ENCODE results near the gene CNTNAP2. TPM values are rescaled to one million over a fixed set of nuclear protein-coding genes. Genes with fewer than 3 reads are reported as not detected.
A peak's percentile ranks its signal among the peaks of the same experiment; 100 is the strongest.

Gene CNTNAP2
- total RNA-seq, 1 experiment from 2014 or later, result 42.5 TPM

DNA sequence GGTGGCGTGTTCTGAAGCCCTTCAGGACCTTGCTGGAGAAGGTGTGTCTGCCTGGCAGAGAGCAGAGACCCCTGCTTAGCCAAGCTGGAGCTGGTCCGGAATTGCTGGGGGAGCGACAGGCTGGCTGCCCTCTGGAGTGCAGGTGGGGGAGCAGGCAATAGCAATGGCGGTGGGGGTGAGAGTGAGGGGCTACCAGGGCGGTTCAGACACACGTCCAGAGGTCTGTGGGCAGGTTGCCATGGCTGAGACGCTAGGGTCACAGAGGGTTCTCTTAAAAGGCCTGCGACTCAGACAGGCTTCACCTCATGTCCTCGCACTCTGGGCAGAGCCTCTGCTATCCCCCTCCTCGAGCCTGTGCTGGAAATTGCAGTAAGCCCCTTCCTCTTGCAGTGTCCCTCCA is 2144.9 kb downstream of the CNTNAP2 start:
- ChIA-PET CTCF (no interaction called here), POLR2A (no interaction called here)
- no peak overlapping the region for H3K27ac Mint-ChIP-seq (ENCODE audit: unreplicated experiment)
- H3K27me3 ChIP-seq (replicated peaks; ENCODE audit: control insufficient read depth, insufficient read depth, low read length), result no peaks in the 10 kb centered on the region
- no peaks in the 10 kb centered on the region for H3K9me3 ChIP-seq
- no peak for TF ChIP-seq CTCF (IDR thresholded peaks at IDR 0.05; ENCODE audit: insufficient read depth in 1 of 2, low read depth in 1 of 2, low read length in 1 of 2, severe bottlenecking in 1 of 2, unreplicated experiment in 1 of 2)
- H3K36me3 ChIP-seq (ENCODE audit: control insufficient read depth, insufficient read depth, low read length), result no peaks in the 10 kb centered on the region
- H3K9me3 Mint-ChIP-seq (ENCODE audit: unreplicated experiment), result no peaks in the 10 kb centered on the region
- peaks cover 16% of the 10 kb centered on the region for H3K4me1 Mint-ChIP-seq (ENCODE audit: low read depth, unreplicated experiment)
- no peak overlapping the region for H3K4me3 Mint-ChIP-seq (ENCODE audit: unreplicated experiment)
- H3K4me1 ChIP-seq, result peaks cover 3% of the 10 kb centered on the region; the same call in 1 of the 2 replicates
- intact Hi-C loops (cut with micrococcal nuclease; ENCODE audit: unreplicated experiment), result no loop called here
- BruUV-seq (replicated peaks), result no TSS peak
- H3K4me3 ChIP-seq (ENCODE audit: low read depth, low read length), result no peak overlapping the region
- no peak for DNase-seq
- peaks cover 4% of the 10 kb centered on the region for H3K36me3 Mint-ChIP-seq (ENCODE audit: insufficient read depth, unreplicated experiment)
- H3K27me3 Mint-ChIP-seq (ENCODE audit: insufficient read depth, unreplicated experiment), result no peaks in the 10 kb centered on the region

DNA sequence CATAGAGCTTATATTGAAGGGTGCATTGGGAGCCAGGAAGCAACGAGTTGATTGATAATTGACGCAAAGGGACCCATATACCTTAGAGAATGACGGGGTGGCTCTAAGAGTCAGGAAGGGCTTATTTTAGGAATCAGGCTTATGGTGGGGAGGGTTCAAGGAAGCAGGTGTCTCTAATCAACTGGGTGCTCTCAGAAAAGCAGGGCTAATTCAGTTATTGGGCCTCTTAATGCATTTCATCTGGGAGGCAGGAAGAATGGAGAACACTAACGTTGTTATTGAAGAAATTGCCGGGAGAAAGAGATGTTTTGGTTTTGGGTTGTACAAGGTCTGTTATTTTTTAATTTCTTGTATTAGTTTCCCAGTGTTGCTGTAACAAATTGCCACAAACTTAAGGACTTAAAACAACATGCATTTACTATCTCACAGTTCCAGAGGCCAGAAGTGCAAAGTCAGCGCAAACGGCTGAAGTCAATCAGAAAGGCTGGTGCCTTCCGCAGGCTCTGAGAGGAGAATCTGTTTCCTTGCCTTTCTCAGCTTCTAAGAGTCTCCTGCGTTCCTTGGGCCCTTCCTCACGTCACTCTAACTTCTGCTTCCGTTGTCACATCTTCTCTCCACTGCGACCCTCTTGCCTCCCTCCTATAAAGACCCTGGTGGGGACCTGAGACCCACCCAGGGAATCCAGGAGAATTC is 2145.5 kb downstream of the CNTNAP2 start:
- H3K27me3 ChIP-seq (replicated peaks; ENCODE audit: control insufficient read depth, insufficient read depth, low read length), result no peaks in the 10 kb centered on the region
- ChIA-PET CTCF (interaction anchor here (0.8 to 1.1 kb wide), 6 partner anchors 11 to 223 kb away, joined by 3 to 9 read pairs (median 6); no protein-coding TSS in a partner anchor), POLR2A (no interaction called here)
- intact Hi-C loops (cut with micrococcal nuclease; ENCODE audit: unreplicated experiment), result loop anchor here (1.0 kb wide), 2 partner anchors 120 to 152 kb away; no protein-coding TSS in a partner anchor
- H3K9me3 ChIP-seq, result no peaks in the 10 kb centered on the region
- no peak for DNase-seq
- no peaks in the 10 kb centered on the region for H3K27me3 Mint-ChIP-seq (ENCODE audit: insufficient read depth, unreplicated experiment)
- no peaks in the 10 kb centered on the region for H3K36me3 ChIP-seq (ENCODE audit: control insufficient read depth, insufficient read depth, low read length)
- TF ChIP-seq CTCF (IDR thresholded peaks at IDR 0.05; ENCODE audit: insufficient read depth in 1 of 2, low read depth in 1 of 2, low read length in 1 of 2, severe bottlenecking in 1 of 2, unreplicated experiment in 1 of 2), result no peak
- no TSS peak for BruUV-seq (replicated peaks)
- H3K9me3 Mint-ChIP-seq (ENCODE audit: unreplicated experiment), result no peaks in the 10 kb centered on the region
- H3K4me1 Mint-ChIP-seq (ENCODE audit: low read depth, unreplicated experiment), result peaks cover 16% of the 10 kb centered on the region
- H3K4me1 ChIP-seq, result peaks cover 3% of the 10 kb centered on the region; the same call in 1 of the 2 replicates
- H3K4me3 ChIP-seq (ENCODE audit: low read depth, low read length), result no peak overlapping the region
- H3K36me3 Mint-ChIP-seq (ENCODE audit: insufficient read depth, unreplicated experiment), result peaks cover 4% of the 10 kb centered on the region
- H3K4me3 Mint-ChIP-seq (ENCODE audit: unreplicated experiment), result peak overlapping the region; percentile 59
- peak overlapping the region; percentile 46 for H3K27ac Mint-ChIP-seq (ENCODE audit: unreplicated experiment)

GRCh38 chr7:148262721-148263229 is 2146.2 kb downstream of the CNTNAP2 start:
- ChIA-PET POLR2A (no interaction called here), CTCF (interaction anchor here (0.6 to 1.1 kb wide), 8 partner anchors 12 to 524 kb away, joined by 3 to 9 read pairs (median 3); no protein-coding TSS in a partner anchor)
- intact Hi-C loops (cut with micrococcal nuclease; ENCODE audit: unreplicated experiment), result loop anchor here (1.0 kb wide), 2 partner anchors 120 to 152 kb away; no protein-coding TSS in a partner anchor

More at GRCh38 chr7:148262721-148263229, 2146.2 kb downstream of the CNTNAP2 start:
- Histone ChIP-seq H3K9me3 (no peaks in the 10 kb centered on the region), H3K27me3 (replicated peaks; ENCODE audit: control insufficient read depth, insufficient read depth, low read length) (no peaks in the 10 kb centered on the region), H3K4me1 (peaks cover 3% of the 10 kb centered on the region; the same call in 1 of the 2 replicates), H3K4me3 (ENCODE audit: low read depth, low read length) (peak overlapping the region; percentile 21), H3K36me3 (ENCODE audit: control insufficient read depth, insufficient read depth, low read length) (no peaks in the 10 kb centered on the region)
- Mint-ChIP-seq H3K27me3 (ENCODE audit: insufficient read depth, unreplicated experiment) (no peaks in the 10 kb centered on the region), H3K36me3 (ENCODE audit: insufficient read depth, unreplicated experiment) (peaks cover 4% of the 10 kb centered on the region), H3K9me3 (ENCODE audit: unreplicated experiment) (no peaks in the 10 kb centered on the region), H3K4me1 (ENCODE audit: low read depth, unreplicated experiment) (peaks cover 16% of the 10 kb centered on the region), H3K27ac (ENCODE audit: unreplicated experiment) (peak overlapping the region; percentile 46), H3K4me3 (ENCODE audit: unreplicated experiment) (peak overlapping the region; percentile 59)
- peak; percentile 70 to 82 for DNase-seq
- BruUV-seq (replicated peaks), result no TSS peak
- peak; percentile 95 to 98 for TF ChIP-seq CTCF (IDR thresholded peaks at IDR 0.05; ENCODE audit: insufficient read depth in 1 of 2, low read depth in 1 of 2, low read length in 1 of 2, severe bottlenecking in 1 of 2, unreplicated experiment in 1 of 2)

All from Caco-2 (cell line).